GM19035 (cell line): ENCODE measurements around the gene FCHSD1.

ENCODE experiments used
- ATAC-seq: cut with Tn5 transposase; IDR thresholded peaks from one replicate; pipeline ENCODE4 v1.9.1; 2021; ENCODE audit not compliant: unreplicated experiment

The FCHSD1 gene

GRCh38 chr5:141674747-141675146, 23.5 kb upstream of the FCHSD1 start:
- ATAC-seq, result no peak

DNA sequence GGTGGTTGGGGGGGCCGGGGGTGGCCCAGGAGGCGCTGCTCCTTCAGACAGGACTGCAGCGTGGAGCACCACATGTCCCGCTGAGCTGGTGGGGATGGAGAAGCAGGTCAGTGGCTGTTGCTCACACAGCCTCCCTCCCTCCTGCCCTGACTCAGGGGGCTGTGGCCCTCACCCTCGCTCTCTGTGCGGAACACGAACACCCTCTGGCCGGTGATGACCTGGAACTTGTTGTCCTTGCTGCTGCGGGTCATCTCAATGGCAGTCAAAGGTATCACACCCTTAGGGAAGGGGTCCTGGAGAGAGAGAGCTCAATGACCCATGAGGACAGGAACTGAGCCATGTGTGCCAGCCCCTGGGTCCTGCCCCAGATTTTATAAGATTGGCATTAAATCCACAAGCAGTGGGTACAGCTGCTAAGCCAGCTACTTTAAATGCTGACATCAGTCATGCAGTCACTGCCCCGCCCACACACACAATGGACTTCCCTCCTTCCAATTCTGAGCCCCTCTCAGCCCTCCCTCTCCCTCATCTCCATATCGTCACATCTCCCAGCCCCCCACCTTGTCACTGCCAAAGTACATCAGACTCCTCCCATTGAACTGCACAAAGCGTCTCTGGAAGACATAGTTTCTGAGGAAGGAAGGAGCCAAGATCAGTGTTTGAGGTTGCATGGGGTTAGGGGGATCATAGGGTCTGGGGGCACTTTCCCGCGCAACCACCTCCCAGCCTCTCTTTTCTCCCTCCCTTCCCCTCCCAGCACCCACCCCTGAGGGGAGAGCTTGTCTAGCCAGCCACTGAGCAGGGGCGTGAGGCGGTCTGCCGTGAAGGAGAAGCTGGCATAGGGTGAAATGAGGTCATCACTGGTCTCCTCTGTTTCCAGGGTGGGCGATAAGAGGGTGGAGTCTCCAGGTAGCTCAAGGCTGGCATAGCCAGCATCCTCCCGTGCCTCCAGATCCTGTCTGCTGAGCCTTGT, 21.9 kb upstream of the FCHSD1 start:
- no peak for ATAC-seq

- no peak for ATAC-seq
Measured at GRCh38 chr5:141672071-141672840, 21.0 kb upstream of the FCHSD1 start.

DNA sequence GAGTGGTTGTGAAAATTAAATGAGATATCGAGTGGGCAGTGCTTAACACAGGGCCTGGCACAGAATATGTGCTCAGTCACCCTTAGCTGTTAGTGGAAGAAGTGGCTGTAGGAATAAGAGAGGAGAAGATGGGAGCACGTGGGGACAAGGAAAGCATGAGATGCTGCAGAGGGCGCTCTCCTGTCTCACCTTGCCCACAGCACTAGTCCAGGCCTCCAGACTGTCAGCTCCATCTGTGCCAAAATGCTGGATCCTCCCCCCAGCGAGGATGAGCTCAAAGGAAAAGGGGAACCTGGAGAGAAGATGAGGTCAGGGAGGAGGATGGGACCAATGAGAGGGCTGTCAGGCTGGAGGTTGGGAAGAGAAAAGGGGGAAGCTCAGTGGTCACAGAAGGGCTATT, 18.3 kb upstream of the FCHSD1 start:
- no peak for ATAC-seq

DNA sequence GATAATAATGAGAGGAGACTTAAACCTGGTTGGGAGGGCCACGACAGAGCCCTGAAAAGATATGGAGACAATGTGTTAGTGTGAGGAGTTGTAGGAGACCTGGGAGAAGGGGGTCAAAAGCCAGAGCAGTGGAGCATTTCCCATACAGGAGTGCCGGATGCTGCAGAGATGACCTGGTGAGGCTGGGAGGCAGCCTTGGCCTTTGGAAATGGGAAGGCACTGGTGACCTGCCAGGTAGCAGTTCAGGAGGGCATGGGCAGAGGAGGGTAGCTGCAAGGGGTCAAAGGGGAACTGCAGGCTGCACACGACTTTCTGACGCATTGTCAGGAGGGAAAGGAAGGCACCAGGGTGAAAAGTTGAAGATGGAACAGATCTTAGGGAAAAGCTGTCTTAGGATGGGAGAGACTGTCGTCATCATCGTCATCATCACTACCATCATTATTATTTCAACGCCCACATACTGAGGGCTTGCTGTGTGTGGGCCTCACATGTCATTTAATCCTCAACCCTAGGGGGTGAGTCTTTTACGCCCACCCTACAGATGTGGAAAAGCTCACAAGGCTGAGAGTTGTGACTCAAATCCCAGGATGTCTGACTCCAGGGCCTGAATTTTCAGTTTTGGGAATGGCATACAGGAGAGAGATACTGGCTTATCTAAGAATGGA, 17.5 kb upstream of the FCHSD1 start:
- no peak for ATAC-seq

- no peak for ATAC-seq
Measured at GRCh38 chr5:141665995-141666940, 15.1 kb upstream of the FCHSD1 start.

- ATAC-seq, result peak; percentile 94
Measured at GRCh38 chr5:141664733-141665461, 13.7 kb upstream of the FCHSD1 start.

DNA sequence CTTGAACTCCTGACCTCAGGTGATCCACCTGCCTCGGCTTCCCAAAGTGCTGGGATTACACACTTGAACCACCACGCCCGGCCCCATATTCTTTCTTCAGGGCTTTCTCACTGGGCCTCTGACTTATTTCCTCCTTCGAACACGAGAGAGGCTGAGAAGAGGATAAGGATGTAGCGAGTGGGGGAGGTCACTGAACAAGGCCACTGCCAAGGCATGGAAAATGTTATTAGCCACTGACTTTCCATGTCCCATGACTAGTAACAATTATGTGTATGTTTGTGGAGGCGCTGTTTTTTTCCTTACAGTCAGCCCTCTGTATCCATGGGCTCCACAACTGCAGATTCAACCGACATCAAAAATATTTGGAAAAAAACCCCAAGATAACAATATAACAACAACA, 12.3 kb upstream of the FCHSD1 start:
- ATAC-seq, result no peak

- ATAC-seq, result no peak
Measured at GRCh38 chr5:141662028-141662427, 10.8 kb upstream of the FCHSD1 start.

GRCh38 chr5:141657937-141658545, 6.8 kb upstream of the FCHSD1 start:
- peak; percentile 56 for ATAC-seq

GRCh38 chr5:141657404-141657803, 6.2 kb upstream of the FCHSD1 start:
- ATAC-seq, result no peak

DNA sequence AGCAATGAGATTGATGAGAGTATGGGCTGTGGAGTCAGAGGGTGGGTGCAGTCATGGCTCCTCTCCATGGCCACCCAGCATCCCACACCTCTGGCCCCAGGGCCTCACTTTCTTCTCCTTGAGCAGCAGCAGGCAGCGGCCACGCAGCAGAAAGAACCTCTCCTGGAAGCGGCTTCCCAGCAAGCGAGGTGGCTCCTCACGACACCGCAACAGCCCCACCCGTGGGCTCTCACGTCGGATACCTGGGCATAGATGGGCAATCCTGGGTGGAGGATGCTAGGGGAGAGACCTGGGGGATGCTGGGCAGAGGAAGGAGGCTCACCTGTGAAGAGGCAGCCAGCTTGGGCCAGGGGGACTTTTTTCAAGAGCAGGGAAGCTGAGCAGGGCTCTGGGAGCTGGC, 5.2 kb upstream of the FCHSD1 start:
- no peak for ATAC-seq

DNA sequence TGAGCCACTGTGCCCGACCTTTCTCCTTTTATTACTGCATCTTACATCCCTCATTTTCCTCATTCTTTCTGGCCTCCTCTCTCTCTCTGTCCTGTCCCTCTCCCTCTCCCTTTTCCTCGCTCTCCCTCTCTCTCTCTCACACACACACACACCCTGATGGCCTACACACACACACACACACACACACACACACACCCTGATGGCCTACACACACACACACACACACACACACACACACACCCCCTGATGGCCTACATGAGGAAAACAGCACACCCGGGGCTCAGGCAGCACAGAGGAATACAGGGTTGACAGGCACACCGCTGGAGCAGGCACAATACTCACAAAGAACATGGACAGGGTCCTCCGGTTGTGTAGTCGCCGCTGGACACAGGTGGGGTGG, 3.8 kb upstream of the FCHSD1 start:
- no peak for ATAC-seq

DNA sequence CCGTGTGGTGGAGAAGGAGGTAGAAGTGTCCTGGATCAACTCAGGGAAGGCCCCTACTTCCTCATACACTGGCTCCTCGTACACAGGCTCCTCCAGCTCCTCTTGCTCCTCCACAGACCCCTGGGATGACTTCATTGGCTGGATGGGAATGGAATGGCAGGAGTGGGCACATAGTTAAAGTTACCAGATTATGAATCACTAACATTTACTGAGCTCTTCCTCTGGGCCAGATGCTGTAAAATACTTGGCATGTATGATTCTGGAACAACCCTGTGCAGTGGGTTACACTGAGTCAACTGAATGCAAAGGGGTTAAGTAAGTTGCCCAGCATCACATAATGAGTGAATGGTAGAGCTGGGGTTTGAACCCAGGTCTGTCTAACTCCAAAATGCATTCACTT, 3.1 kb upstream of the FCHSD1 start:
- no peak for ATAC-seq

DNA sequence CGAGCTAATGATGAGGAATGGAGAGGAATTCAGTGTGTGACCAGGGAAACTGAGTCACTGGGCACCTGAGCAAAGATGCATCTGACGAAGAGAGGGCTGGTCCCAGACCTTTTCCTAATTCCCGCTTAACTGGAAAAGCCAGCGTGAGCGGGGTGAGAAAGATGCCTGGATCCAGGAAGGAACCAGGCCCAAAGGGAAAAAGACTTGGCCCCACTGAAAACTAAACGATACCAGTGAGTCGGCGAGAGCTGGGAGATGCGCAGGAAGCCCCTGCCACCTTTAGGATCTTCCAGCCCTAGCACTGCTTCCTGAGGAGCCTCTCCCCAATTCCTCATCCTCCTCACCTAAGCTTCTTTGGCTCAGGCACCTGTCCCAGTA, 499 bp upstream of the FCHSD1 start:
- ATAC-seq, result no peak

DNA sequence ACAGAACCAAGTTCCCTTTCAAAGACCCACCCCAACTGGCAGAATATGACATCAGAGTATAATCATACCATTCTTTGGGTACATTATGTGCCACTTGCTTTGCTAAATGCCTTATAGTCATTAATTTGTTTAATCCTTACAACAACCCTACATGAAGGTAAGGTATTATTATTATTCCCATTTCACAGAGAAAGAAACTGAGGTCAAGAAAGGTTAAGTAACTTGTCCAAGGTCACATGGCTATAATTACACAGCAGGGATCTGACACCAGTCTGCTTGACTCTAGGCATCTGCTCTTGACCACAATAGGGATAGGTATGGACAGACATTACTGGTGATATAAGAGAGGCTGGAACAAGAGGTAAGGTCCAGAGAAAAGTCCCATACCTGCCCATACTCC, 1.2 kb downstream of the FCHSD1 start:
- ATAC-seq, result no peak

- ATAC-seq, result no peak
Measured at GRCh38 chr5:141649056-141649688, 2.0 kb downstream of the FCHSD1 start.

- ATAC-seq, result no peak
Measured at GRCh38 chr5:141647851-141648250, 3.4 kb downstream of the FCHSD1 start.

DNA sequence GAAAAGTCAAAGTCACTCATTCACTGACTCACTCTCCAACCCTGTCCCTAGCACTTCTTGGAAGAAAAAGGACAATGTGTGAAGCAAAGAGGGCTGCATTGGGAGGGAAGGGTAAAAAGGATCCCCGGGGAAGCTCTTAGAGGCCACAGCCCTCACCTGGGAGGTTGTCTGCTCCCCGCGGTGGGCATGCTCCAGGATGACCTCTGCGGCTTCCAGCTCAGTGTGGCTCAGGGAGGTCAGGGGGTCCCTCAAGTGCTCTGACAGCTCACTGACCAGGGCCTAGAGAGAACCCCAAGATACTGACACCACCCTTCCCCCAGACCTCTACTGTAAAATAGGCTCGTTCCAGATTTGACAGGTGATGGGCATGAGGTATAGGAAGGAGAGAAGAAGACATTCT, 4.0 kb downstream of the FCHSD1 start:
- ATAC-seq, result no peak
